ENCODE results near the gene RNF187.

The RNF187 gene

GRCh38 chr1:228508840-228509415 lies 21.7 kb downstream of the RNF187 start:
- DNase-seq (ENCODE audit: low read depth in 2 of 2) = no peak

GRCh38 chr1:228510101-228510802 lies 23.1 kb downstream of the RNF187 start:
- DNase-seq (ENCODE audit: low read depth in 2 of 2) = no peak

GRCh38 chr1:228510803-228511413 lies 23.7 kb downstream of the RNF187 start:
- no peak for DNase-seq (ENCODE audit: low read depth in 2 of 2)

- DNase-seq (ENCODE audit: low read depth in 2 of 2) = no peak
These were observed 24.6 kb downstream of the RNF187 start for GRCh38 chr1:228511546-228512445.

GRCh38 chr1:228512781-228513198 lies 25.6 kb downstream of the RNF187 start:
- no peak for DNase-seq (ENCODE audit: low read depth in 2 of 2)

- no peak for DNase-seq (ENCODE audit: low read depth in 2 of 2)
These were observed 26.2 kb downstream of the RNF187 start for GRCh38 chr1:228513236-228513900.

- DNase-seq (ENCODE audit: low read depth in 2 of 2) = no peak
These were observed 27.2 kb downstream of the RNF187 start for GRCh38 chr1:228514421-228514820.

- DNase-seq (ENCODE audit: low read depth in 2 of 2) = no peak
These were observed 28.1 kb downstream of the RNF187 start for GRCh38 chr1:228515200-228515834.

GRCh38 chr1:228517655-228518054 lies 30.5 kb downstream of the RNF187 start:
- no peak for DNase-seq (ENCODE audit: low read depth in 2 of 2)

GRCh38 chr1:228527596-228527995 lies 40.4 kb downstream of the RNF187 start:
- DNase-seq (ENCODE audit: low read depth in 2 of 2) = no peak

- DNase-seq (ENCODE audit: low read depth in 2 of 2) = no peak
These were observed 41.4 kb downstream of the RNF187 start for GRCh38 chr1:228528612-228529011.

GRCh38 chr1:228530086-228530758 lies 43.0 kb downstream of the RNF187 start:
- DNase-seq (ENCODE audit: low read depth in 2 of 2) = no peak

- no peak for DNase-seq (ENCODE audit: low read depth in 2 of 2)
These were observed 44.0 kb downstream of the RNF187 start for GRCh38 chr1:228530951-228531731.

GRCh38 chr1:228538831-228539230 lies 51.6 kb downstream of the RNF187 start:
- DNase-seq (ENCODE audit: low read depth in 2 of 2) = no peak

GRCh38 chr1:228540161-228540917 lies 53.2 kb downstream of the RNF187 start:
- no peak for DNase-seq (ENCODE audit: low read depth in 2 of 2)

GRCh38 chr1:228541725-228542124 lies 54.5 kb downstream of the RNF187 start:
- DNase-seq (ENCODE audit: low read depth in 2 of 2) = no peak

GRCh38 chr1:228542376-228542775 lies 55.2 kb downstream of the RNF187 start:
- DNase-seq (ENCODE audit: low read depth in 2 of 2) = no peak

GRCh38 chr1:228542981-228543380 lies 55.8 kb downstream of the RNF187 start:
- DNase-seq (ENCODE audit: low read depth in 2 of 2) = no peak

- no peak for DNase-seq (ENCODE audit: low read depth in 2 of 2)
These were observed 56.2 kb downstream of the RNF187 start for GRCh38 chr1:228543396-228543795.
